ENCODE measurements around the gene IFT80.
"Not testable (repeated sequence)": the region's sequence is repeated elsewhere in the genome, so short reads cannot be mapped to it uniquely, and the experiment has no call there.

Gene IFT80

GRCh38 chr3:160373655-160374054 is 25.4 kb downstream of the IFT80 start:
- H3K4me1 ChIP-seq (ENCODE audit: control insufficient read depth, insufficient read depth, low read length), result no peaks in the 10 kb centered on the region

GRCh38 chr3:160372780-160373179 is 26.2 kb downstream of the IFT80 start:
- H3K36me3 ChIP-seq (ENCODE audit: control insufficient read depth, insufficient read depth, low read length), result no peaks in the 10 kb centered on the region
- H3K27me3 ChIP-seq (ENCODE audit: control insufficient read depth, insufficient read depth, low read length), result no peaks in the 10 kb centered on the region
- no peak overlapping the region for H3K9ac ChIP-seq (ENCODE audit: low read length)
- H3K4me1 ChIP-seq (ENCODE audit: control insufficient read depth, insufficient read depth, low read length), result no peaks in the 10 kb centered on the region
- no peaks in the 10 kb centered on the region for H3K9me3 ChIP-seq (ENCODE audit: control insufficient read depth, low read length)
- H3K4me3 ChIP-seq (ENCODE audit: low read length), result no peak overlapping the region

More at GRCh38 chr3:160373655-160374054, 25.4 kb downstream of the IFT80 start:
- H3K4me3 ChIP-seq (ENCODE audit: low read length), result no peak overlapping the region
- no peaks in the 10 kb centered on the region for H3K9me3 ChIP-seq (ENCODE audit: control insufficient read depth, low read length)
- H3K36me3 ChIP-seq (ENCODE audit: control insufficient read depth, insufficient read depth, low read length), result no peaks in the 10 kb centered on the region
- H3K9ac ChIP-seq (ENCODE audit: low read length), result no peak overlapping the region
- H3K27me3 ChIP-seq (ENCODE audit: control insufficient read depth, insufficient read depth, low read length), result no peaks in the 10 kb centered on the region

- no peaks in the 10 kb centered on the region for H3K27me3 ChIP-seq (ENCODE audit: control insufficient read depth, insufficient read depth, low read length)
- no peaks in the 10 kb centered on the region for H3K4me1 ChIP-seq (ENCODE audit: control insufficient read depth, insufficient read depth, low read length)
- no peak overlapping the region for H3K9ac ChIP-seq (ENCODE audit: low read length)
- no peaks in the 10 kb centered on the region for H3K36me3 ChIP-seq (ENCODE audit: control insufficient read depth, insufficient read depth, low read length)
- H3K9me3 ChIP-seq (ENCODE audit: control insufficient read depth, low read length), result no peaks in the 10 kb centered on the region
- no peak overlapping the region for H3K4me3 ChIP-seq (ENCODE audit: low read length)
Measured at GRCh38 chr3:160370987-160371857, 27.8 kb downstream of the IFT80 start.

GRCh38 chr3:160369784-160370183 is 29.2 kb downstream of the IFT80 start:
- H3K9me3 ChIP-seq (ENCODE audit: control insufficient read depth, low read length), result no peaks in the 10 kb centered on the region
- H3K4me1 ChIP-seq (ENCODE audit: control insufficient read depth, insufficient read depth, low read length), result no peaks in the 10 kb centered on the region
- H3K27me3 ChIP-seq (ENCODE audit: control insufficient read depth, insufficient read depth, low read length), result no peaks in the 10 kb centered on the region
- no peak overlapping the region for H3K4me3 ChIP-seq (ENCODE audit: low read length)
- no peaks in the 10 kb centered on the region for H3K36me3 ChIP-seq (ENCODE audit: control insufficient read depth, insufficient read depth, low read length)
- no peak overlapping the region for H3K9ac ChIP-seq (ENCODE audit: low read length)

DNA sequence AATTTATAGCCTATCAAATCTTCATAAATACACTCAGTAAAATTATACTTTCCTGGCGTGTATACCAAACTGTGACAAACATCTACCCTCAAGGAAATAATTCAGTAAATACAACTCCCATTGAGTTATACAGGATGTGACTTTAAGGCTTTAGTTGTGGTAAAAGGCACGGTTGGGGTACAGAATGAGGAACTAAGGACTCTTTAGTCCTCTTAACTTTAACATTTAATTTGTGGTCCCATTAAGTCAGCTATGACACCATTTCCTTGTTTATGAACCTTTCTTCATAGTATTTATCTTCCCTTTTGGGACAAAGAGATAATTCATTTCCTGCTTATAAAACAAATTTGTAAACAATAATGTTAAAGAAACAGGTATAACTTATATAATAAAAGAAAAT is 30.2 kb downstream of the IFT80 start:
- no peaks in the 10 kb centered on the region for H3K36me3 ChIP-seq (ENCODE audit: control insufficient read depth, insufficient read depth, low read length)
- H3K9ac ChIP-seq (ENCODE audit: low read length), result no peak overlapping the region
- no peak overlapping the region for H3K4me3 ChIP-seq (ENCODE audit: low read length)
- H3K27me3 ChIP-seq (ENCODE audit: control insufficient read depth, insufficient read depth, low read length), result no peaks in the 10 kb centered on the region
- no peaks in the 10 kb centered on the region for H3K4me1 ChIP-seq (ENCODE audit: control insufficient read depth, insufficient read depth, low read length)
- H3K9me3 ChIP-seq (ENCODE audit: control insufficient read depth, low read length), result no peaks in the 10 kb centered on the region

DNA sequence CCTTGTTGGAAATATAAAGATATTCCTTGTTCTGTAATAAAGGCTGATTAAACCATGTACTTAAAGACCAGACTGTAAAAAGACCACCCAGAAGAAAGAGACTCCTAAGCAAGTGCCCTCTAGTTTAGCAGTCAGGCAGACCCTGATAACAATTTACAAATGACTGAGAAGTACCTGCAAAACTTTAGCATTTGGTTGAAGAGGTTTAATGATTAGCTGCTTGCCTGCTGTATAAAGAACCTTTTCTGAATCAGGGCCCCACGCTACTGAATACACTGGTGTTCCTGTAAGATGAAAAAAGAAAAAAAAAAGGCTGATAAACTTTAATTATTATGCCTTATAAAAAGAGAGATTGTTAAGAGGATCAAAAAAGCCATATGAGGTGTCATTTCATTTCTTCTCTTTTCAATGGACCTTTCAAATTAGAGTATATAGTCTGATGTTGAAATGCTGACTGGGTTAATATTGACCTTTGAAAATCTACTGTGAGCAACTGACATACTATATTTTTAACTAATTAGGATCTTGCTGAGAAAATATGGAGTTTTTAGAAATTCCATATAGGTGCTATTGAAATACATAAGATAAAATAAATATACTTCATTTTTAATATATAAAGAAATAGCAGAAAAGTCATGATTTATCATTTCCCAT is 33.0 kb downstream of the IFT80 start:
- no peaks in the 10 kb centered on the region for H3K36me3 ChIP-seq (ENCODE audit: control insufficient read depth, insufficient read depth, low read length)
- H3K9me3 ChIP-seq (ENCODE audit: control insufficient read depth, low read length), result no peaks in the 10 kb centered on the region
- H3K27me3 ChIP-seq (ENCODE audit: control insufficient read depth, insufficient read depth, low read length), result no peaks in the 10 kb centered on the region
- H3K9ac ChIP-seq (ENCODE audit: low read length), result no peak overlapping the region
- H3K4me1 ChIP-seq (ENCODE audit: control insufficient read depth, insufficient read depth, low read length), result no peaks in the 10 kb centered on the region
- no peak overlapping the region for H3K4me3 ChIP-seq (ENCODE audit: low read length)

GRCh38 chr3:160362896-160363295 is 36.1 kb downstream of the IFT80 start:
- not testable (repeated sequence) for H3K36me3 ChIP-seq (ENCODE audit: control insufficient read depth, insufficient read depth, low read length); H3K9ac ChIP-seq (ENCODE audit: low read length); H3K4me3 ChIP-seq (ENCODE audit: low read length); H3K9me3 ChIP-seq (ENCODE audit: control insufficient read depth, low read length); H3K4me1 ChIP-seq (ENCODE audit: control insufficient read depth, insufficient read depth, low read length); H3K27me3 ChIP-seq (ENCODE audit: control insufficient read depth, insufficient read depth, low read length)

GRCh38 chr3:160355826-160356225 is 43.2 kb downstream of the IFT80 start:
- H3K9me3 ChIP-seq (ENCODE audit: control insufficient read depth, low read length), result no peaks in the 10 kb centered on the region
- H3K36me3 ChIP-seq (ENCODE audit: control insufficient read depth, insufficient read depth, low read length), result no peaks in the 10 kb centered on the region
- H3K4me1 ChIP-seq (ENCODE audit: control insufficient read depth, insufficient read depth, low read length), result no peaks in the 10 kb centered on the region
- H3K27me3 ChIP-seq (ENCODE audit: control insufficient read depth, insufficient read depth, low read length), result no peaks in the 10 kb centered on the region
- H3K4me3 ChIP-seq (ENCODE audit: low read length), result no peak overlapping the region
- no peak overlapping the region for H3K9ac ChIP-seq (ENCODE audit: low read length)

DNA sequence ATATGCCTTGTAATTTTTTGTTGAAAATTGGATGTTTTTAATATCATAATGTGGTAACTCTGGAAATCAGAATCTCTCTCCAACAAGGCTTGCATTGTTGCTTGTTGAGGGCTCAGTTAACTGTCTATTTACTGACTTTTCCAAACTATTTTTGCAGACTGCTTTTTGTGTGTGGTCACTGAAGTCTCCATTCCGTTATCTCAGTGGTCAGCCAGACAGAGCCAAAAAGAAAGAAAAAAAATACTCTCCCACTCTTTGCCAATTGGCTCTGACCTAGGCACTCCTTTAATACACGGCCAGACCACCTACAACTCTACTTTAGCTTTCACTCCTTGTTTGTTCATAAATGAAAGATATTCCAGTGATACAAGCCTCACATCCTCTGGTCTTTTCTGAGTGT is 52.5 kb downstream of the IFT80 start:
- no peaks in the 10 kb centered on the region for H3K9me3 ChIP-seq (ENCODE audit: control insufficient read depth, low read length)
- H3K27me3 ChIP-seq (ENCODE audit: control insufficient read depth, insufficient read depth, low read length), result no peaks in the 10 kb centered on the region
- no peak overlapping the region for H3K4me3 ChIP-seq (ENCODE audit: low read length)
- no peaks in the 10 kb centered on the region for H3K4me1 ChIP-seq (ENCODE audit: control insufficient read depth, insufficient read depth, low read length)
- H3K36me3 ChIP-seq (ENCODE audit: control insufficient read depth, insufficient read depth, low read length), result no peaks in the 10 kb centered on the region
- no peak overlapping the region for H3K9ac ChIP-seq (ENCODE audit: low read length)

DNA sequence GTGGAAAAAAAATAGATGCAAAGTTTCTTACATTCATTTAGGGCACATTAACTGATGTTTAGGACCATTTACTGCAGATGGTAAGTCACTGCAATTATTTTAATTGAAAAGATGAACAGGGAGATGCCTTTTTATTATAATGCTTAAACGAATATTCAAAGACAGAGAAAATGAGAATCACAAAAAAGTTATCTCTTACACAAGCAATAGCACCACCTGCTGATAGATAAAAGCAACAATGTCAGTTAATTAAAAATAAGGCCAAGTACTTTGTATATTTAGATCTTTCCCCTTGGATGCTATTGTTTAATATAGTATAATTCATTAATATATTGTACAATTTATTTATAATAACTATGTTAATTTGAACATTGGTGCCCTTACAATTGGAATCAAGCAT is 55.9 kb downstream of the IFT80 start:
- no peaks in the 10 kb centered on the region for H3K4me1 ChIP-seq (ENCODE audit: control insufficient read depth, insufficient read depth, low read length)

GRCh38 chr3:160340351-160340750 is 58.7 kb downstream of the IFT80 start:
- no peaks in the 10 kb centered on the region for H3K4me1 ChIP-seq (ENCODE audit: control insufficient read depth, insufficient read depth, low read length)
- H3K36me3 ChIP-seq (ENCODE audit: control insufficient read depth, insufficient read depth, low read length), result no peaks in the 10 kb centered on the region
- no peak overlapping the region for H3K9ac ChIP-seq (ENCODE audit: low read length)
- H3K9me3 ChIP-seq (ENCODE audit: control insufficient read depth, low read length), result no peaks in the 10 kb centered on the region
- H3K4me3 ChIP-seq (ENCODE audit: low read length), result no peak overlapping the region
- H3K27me3 ChIP-seq (ENCODE audit: control insufficient read depth, insufficient read depth, low read length), result no peaks in the 10 kb centered on the region

More for the DNA sequence above, 55.9 kb downstream of the IFT80 start:
- Histone ChIP-seq H3K36me3 (ENCODE audit: control insufficient read depth, insufficient read depth, low read length) (no peaks in the 10 kb centered on the region), H3K27me3 (ENCODE audit: control insufficient read depth, insufficient read depth, low read length) (no peaks in the 10 kb centered on the region), H3K9me3 (ENCODE audit: control insufficient read depth, low read length) (no peaks in the 10 kb centered on the region), H3K9ac (ENCODE audit: low read length) (no peak overlapping the region), H3K4me3 (ENCODE audit: low read length) (no peak overlapping the region)

DNA sequence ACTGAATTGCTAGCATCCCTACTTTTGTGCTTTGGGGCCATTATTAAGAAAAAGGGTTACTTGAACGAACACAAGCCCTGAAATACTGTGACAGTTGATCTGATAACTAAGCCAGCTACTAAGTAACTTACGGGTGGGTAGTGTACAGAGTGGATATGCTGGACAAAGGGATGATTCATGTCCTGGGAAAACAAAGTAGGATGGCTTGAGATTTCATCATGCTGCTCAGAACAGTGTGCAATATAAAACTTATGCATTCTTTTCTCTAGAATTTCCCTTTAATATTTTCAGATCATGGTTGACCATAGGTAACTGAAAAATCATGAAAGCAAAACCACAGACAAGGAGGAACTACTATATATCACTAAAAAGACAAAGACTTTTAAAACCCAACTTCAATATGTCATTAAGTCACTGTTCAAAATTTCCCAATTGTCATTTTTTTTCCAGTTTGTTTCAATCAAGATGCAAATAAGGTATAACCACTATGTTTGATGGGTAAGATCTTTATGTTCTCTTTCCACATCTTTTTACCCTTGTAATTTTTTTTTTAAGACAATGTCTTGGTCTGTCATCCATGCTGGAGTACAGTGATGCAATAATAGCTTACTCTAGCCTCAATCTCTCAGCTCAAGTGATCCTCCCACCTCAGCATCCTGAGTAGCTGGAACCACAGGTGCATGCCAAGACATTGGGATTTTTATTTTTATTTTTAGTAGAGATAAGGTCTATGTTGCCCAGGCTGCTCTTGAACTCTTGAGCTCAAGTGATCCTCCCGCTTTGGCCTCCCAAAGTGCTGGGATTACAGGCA is 67.7 kb downstream of the IFT80 start:
- Histone ChIP-seq H3K9ac (ENCODE audit: low read length) (no peak overlapping the region), H3K4me1 (ENCODE audit: control insufficient read depth, insufficient read depth, low read length) (no peaks in the 10 kb centered on the region), H3K4me3 (ENCODE audit: low read length) (no peak overlapping the region), H3K9me3 (ENCODE audit: control insufficient read depth, low read length) (no peaks in the 10 kb centered on the region), H3K27me3 (ENCODE audit: control insufficient read depth, insufficient read depth, low read length) (no peaks in the 10 kb centered on the region), H3K36me3 (ENCODE audit: control insufficient read depth, insufficient read depth, low read length) (no peaks in the 10 kb centered on the region)
